Peyer's patch (tissue), 4 donors: ENCODE data around the gene TENT4A.

Experiments used
- POLR2A ChIP-seq, 2 donors: fragments of 450-650 bp; IDR thresholded peaks; one replicate each; pipeline ENCODE4 v1.5.1; 2017; ENCODE audit warnings: antibody characterized with exemption in 2 of 2, mild to moderate bottlenecking in 2 of 2, moderate library complexity in 2 of 2
- TF ChIP-seq, protein P1 (sequence below), 6 experiments: fragments of 450-650 bp in 4 of 6; fragments of 200-600 bp in 2 of 6; sonication (generic) in 1 of 6; IDR thresholded peaks; one replicate each; pipeline ENCODE4 v1.5.1; 2017 to 2019; ENCODE audit warnings: antibody characterized with exemption in 6 of 6, mild to moderate bottlenecking in 3 of 6, moderate library complexity in 1 of 6

DNA sequence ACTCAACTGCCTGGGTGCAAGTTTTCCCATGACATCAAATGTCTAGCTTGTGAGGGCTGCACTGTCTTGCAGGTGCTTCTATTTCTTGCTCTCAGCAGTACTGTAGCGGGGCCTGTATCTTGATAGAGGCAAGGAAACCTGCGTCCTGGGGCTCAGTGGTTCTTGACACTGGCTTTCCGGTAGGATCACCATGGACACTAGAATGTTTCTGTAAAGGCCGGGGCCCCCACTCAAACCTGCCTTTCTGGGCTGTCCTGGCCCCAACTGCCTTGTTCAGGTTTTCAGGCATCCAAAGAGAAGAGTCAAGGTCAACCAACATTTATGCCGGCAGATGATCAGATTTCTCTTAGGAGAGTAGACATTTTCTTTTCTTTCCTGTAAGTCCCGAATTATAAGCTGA lies 26.7 kb upstream of the TENT4A start:
- TF ChIP-seq, protein P1, sequence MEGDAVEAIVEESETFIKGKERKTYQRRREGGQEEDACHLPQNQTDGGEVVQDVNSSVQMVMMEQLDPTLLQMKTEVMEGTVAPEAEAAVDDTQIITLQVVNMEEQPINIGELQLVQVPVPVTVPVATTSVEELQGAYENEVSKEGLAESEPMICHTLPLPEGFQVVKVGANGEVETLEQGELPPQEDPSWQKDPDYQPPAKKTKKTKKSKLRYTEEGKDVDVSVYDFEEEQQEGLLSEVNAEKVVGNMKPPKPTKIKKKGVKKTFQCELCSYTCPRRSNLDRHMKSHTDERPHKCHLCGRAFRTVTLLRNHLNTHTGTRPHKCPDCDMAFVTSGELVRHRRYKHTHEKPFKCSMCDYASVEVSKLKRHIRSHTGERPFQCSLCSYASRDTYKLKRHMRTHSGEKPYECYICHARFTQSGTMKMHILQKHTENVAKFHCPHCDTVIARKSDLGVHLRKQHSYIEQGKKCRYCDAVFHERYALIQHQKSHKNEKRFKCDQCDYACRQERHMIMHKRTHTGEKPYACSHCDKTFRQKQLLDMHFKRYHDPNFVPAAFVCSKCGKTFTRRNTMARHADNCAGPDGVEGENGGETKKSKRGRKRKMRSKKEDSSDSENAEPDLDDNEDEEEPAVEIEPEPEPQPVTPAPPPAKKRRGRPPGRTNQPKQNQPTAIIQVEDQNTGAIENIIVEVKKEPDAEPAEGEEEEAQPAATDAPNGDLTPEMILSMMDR (IDR thresholded peaks at IDR 0.05): no peak
- no peak for TF ChIP-seq POLR2A (IDR thresholded peaks at IDR 0.05)
